H1 (cell line): ENCODE measurements around the gene MBD3. TPM values are rescaled to one million over a fixed set of nuclear protein-coding genes. Genes with fewer than 3 reads are reported as not detected.

ENCODE experiments used
- CTCF ChIA-PET: fragments of 300-600 bp; sonication (Branson Sonifier 250); formaldehyde crosslinking; loops from one replicate; lab custom pipeline; 2021; ENCODE audit not compliant: partially characterized antibody; lab: Charles Lee
- POLR2A ChIA-PET: fragments of 300-600 bp; sonication (Branson Sonifier 250); formaldehyde crosslinking; loops from one replicate; lab custom pipeline; 2021; ENCODE audit warnings: inconsistent platforms; ENCODE audit not compliant: partially characterized antibody; lab: Charles Lee
- DNase-seq, 2 experiments: peaks; one replicate each; pipeline versions ENCODE4 v3.0.0 to v3.0.0-alpha.2; 2010 to 2022; ENCODE audit warnings: low spot score in 2 of 2, low read depth in 1 of 2, mixed read lengths in 1 of 2
- FAIRE-seq: peaks from 2 replicates; lab custom pipeline; 2011; peaks lifted over from hg19 to GRCh38; lab: Jason Lieb, UNC
- H2AFZ ChIP-seq: 2 replicates; pipeline ENCODE4 v1.8.1; 2012; ENCODE audit warnings: low read length, inconsistent platforms
- H2AK5ac ChIP-seq: 2 replicates; pipeline ENCODE4 v1.6.1; 2013; ENCODE audit warnings: low read depth, low read length
- H2BK120ac ChIP-seq: replicated peaks from 2 replicates; pipeline ENCODE3; 2013; ENCODE audit warnings: low read depth, low read length, inconsistent platforms
- H2BK12ac ChIP-seq: 2 replicates; pipeline ENCODE4 v1.6.1; 2013; ENCODE audit warnings: low read depth, low read length
- H2BK15ac ChIP-seq: 2 replicates; pipeline ENCODE4 v1.6.1; 2013; ENCODE audit warnings: low read length
- H2BK20ac ChIP-seq: 2 replicates; pipeline ENCODE4 v1.6.1; 2013; ENCODE audit warnings: low read length
- H2BK5ac ChIP-seq: 2 replicates; pipeline ENCODE4 v1.6.1; 2013; ENCODE audit warnings: low read depth, low read length
- H3K14ac ChIP-seq: 2 replicates; pipeline ENCODE4 v1.6.1; 2013; ENCODE audit warnings: inconsistent platforms; ENCODE audit not compliant: insufficient read length
- H3K18ac ChIP-seq: 2 replicates; pipeline ENCODE4 v1.6.1; 2013; ENCODE audit warnings: low read length; ENCODE audit errors: extremely low read depth
- H3K23ac ChIP-seq: 2 replicates; pipeline ENCODE4 v1.6.1; 2013; ENCODE audit warnings: inconsistent platforms; ENCODE audit not compliant: insufficient read length
- H3K23me2 ChIP-seq: 2 replicates; pipeline ENCODE4 v1.6.1; 2013; ENCODE audit warnings: low read depth, low read length
- H3K27ac ChIP-seq: 2 replicates; pipeline ENCODE4 v1.6.1; 2011; ENCODE audit warnings: low read depth, low read length, inconsistent platforms
- H3K27me3 ChIP-seq, 4 experiments: replicated peaks in 1 of 4; 1 replicate in 1 of 4; 2 replicates in 3 of 4; pipeline versions ENCODE4 v1.6.1 to v1.8.1; 2011 to 2013; ENCODE audit warnings: low read length in 3 of 4, mild to moderate bottlenecking in 3 of 4, inconsistent platforms in 2 of 4, mixed read lengths in 2 of 4, moderate library complexity in 1 of 4; ENCODE audit not compliant: control insufficient read depth in 3 of 4, insufficient read depth in 3 of 4; ENCODE audit errors: extremely low read depth in 1 of 4
- H3K36me3 ChIP-seq, 4 experiments: 2 replicates each; pipeline versions ENCODE4 v1.6.1 to v1.8.1; 2011 to 2013; ENCODE audit warnings: mild to moderate bottlenecking in 4 of 4, low read length in 3 of 4, moderate library complexity in 2 of 4, control low read depth in 1 of 4, inconsistent platforms in 1 of 4; ENCODE audit not compliant: insufficient read depth in 4 of 4, control insufficient read depth in 2 of 4
- H3K4ac ChIP-seq: replicated peaks from 2 replicates; pipeline ENCODE3; 2013; ENCODE audit warnings: low read length, low read depth, mixed read lengths, inconsistent platforms; ENCODE audit not compliant: insufficient read length
- H3K4me1 ChIP-seq, 4 experiments: replicated peaks in 1 of 4; 1 replicate in 1 of 4; 2 replicates in 3 of 4; pipeline versions ENCODE4 v1.6.1 to v1.8.1; 2011 to 2013; ENCODE audit warnings: low read length in 3 of 4, inconsistent platforms in 2 of 4, mixed read lengths in 1 of 4; ENCODE audit not compliant: insufficient read depth in 4 of 4, control insufficient read depth in 3 of 4
- H3K4me2 ChIP-seq, 2 experiments: 2 replicates each; pipeline versions ENCODE4 v1.6.1 to v1.8.1; 2011 to 2013; ENCODE audit warnings: low read depth in 2 of 2, low read length in 2 of 2, control low read depth in 1 of 2, inconsistent platforms in 1 of 2, mild to moderate bottlenecking in 1 of 2; ENCODE audit not compliant: insufficient read depth in 1 of 2
- H3K4me3 ChIP-seq, 4 experiments: fragments of 200-600, 300-600 bp in 1 of 4; sonication (generic), shearing (Covaris generic), sonication (Bioruptor Twin) in 1 of 4; 2 replicates each; pipeline versions ENCODE4 v1.5.1 to v1.8.1; 2011 to 2016; ENCODE audit warnings: low read length in 4 of 4, low read depth in 3 of 4, control low read depth in 2 of 4, inconsistent platforms in 2 of 4, mild to moderate bottlenecking in 2 of 4, mixed read lengths in 1 of 4, moderate library complexity in 1 of 4; ENCODE audit not compliant: insufficient read depth in 2 of 4; ENCODE audit errors: extremely low read depth in 1 of 4
- H3K56ac ChIP-seq: replicated peaks from 2 replicates; pipeline ENCODE3; 2013; ENCODE audit warnings: low read depth, mild to moderate bottlenecking, mixed read lengths, low read length, inconsistent platforms; ENCODE audit not compliant: insufficient read length
- H3K79me1 ChIP-seq: 2 replicates; pipeline ENCODE4 v1.6.1; 2013; ENCODE audit warnings: low read depth, low read length, control low read depth
- H3K79me2 ChIP-seq, 2 experiments: 2 replicates each; pipeline versions ENCODE4 v1.6.1 to v1.8.1; 2012 to 2013; ENCODE audit warnings: low read length in 2 of 2, mild to moderate bottlenecking in 2 of 2, inconsistent platforms in 1 of 2; ENCODE audit not compliant: insufficient read depth in 2 of 2, control insufficient read depth in 1 of 2
- H3K9ac ChIP-seq, 4 experiments: replicated peaks in 1 of 4; 1 replicate in 1 of 4; 2 replicates in 3 of 4; pipeline versions ENCODE4 v1.6.1 to v1.8.1; 2011 to 2013; ENCODE audit warnings: low read depth in 3 of 4, low read length in 3 of 4, control low read depth in 2 of 4, mild to moderate bottlenecking in 2 of 4, moderate library complexity in 2 of 4, inconsistent platforms in 1 of 4; ENCODE audit errors: extremely low read depth in 1 of 4
- H3K9me3 ChIP-seq, 2 experiments: 2 replicates each; pipeline versions ENCODE4 v1.6.1 to v1.8.1; 2012 to 2013; ENCODE audit warnings: mild to moderate bottlenecking in 2 of 2, moderate library complexity in 2 of 2, control low read depth in 1 of 2, inconsistent platforms in 1 of 2, low read depth in 1 of 2, low read length in 1 of 2, mixed read lengths in 1 of 2; ENCODE audit not compliant: insufficient read depth in 2 of 2
- H4K20me1 ChIP-seq, 2 experiments: replicated peaks in 1 of 2; 2 replicates each; pipeline versions ENCODE3 to v1.8.1; 2011 to 2013; ENCODE audit warnings: inconsistent platforms in 2 of 2, low read length in 2 of 2, mild to moderate bottlenecking in 1 of 2; ENCODE audit not compliant: insufficient read depth in 2 of 2, control insufficient read depth in 1 of 2
- H4K5ac ChIP-seq: 2 replicates; pipeline ENCODE4 v1.6.1; 2013; ENCODE audit warnings: low read length, low read depth, mixed read lengths, inconsistent platforms; ENCODE audit not compliant: insufficient read length
- H4K8ac ChIP-seq: 2 replicates; pipeline ENCODE4 v1.8.0; 2013; ENCODE audit warnings: mild to moderate bottlenecking, moderate library complexity, low read length, inconsistent platforms; ENCODE audit not compliant: insufficient read depth; ENCODE audit errors: extremely low read depth
- H4K91ac ChIP-seq: replicated peaks from 2 replicates; pipeline ENCODE3; 2013; ENCODE audit warnings: low read length, mixed read lengths, inconsistent platforms; ENCODE audit not compliant: insufficient read length
- CREB1 ChIP-seq: IDR thresholded peaks from 2 replicates; pipeline ENCODE4 v1.6.1; 2012; ENCODE audit warnings: inconsistent platforms
- GABPA ChIP-seq: IDR thresholded peaks from 2 replicates; pipeline ENCODE4 v1.6.1; 2011; ENCODE audit warnings: mild to moderate bottlenecking, low read length, moderate library complexity, borderline replicate concordance; ENCODE audit not compliant: insufficient read depth
- KDM5A ChIP-seq: fragments of 200-600 bp; IDR thresholded peaks from 2 replicates; pipeline ENCODE4 v1.7.1; 2012; ENCODE audit warnings: mild to moderate bottlenecking, low read length, inconsistent platforms, mixed read lengths
- WGBS, 2 experiments: shearing (Covaris generic) in 1 of 2; methylation state at CpG; one replicate each; pipeline versions ENCODE4 v1.1.6 to v1.1.7; 2013 to 2015; ENCODE audit warnings: low lambda C conversion rate in 2 of 2, mixed read lengths in 2 of 2, inconsistent platforms in 1 of 2, low coverage in 1 of 2, missing lambda C conversion rate in 1 of 2; ENCODE audit not compliant: insufficient replicate concordance in 2 of 2, insufficient coverage in 1 of 2, insufficient read length in 1 of 2; ENCODE audit errors: extremely low coverage in 1 of 2, missing lambda C conversion rate in 1 of 2; 5-methylcytosine and 5-hydroxymethylcytosine counted together
- polyA plus RNA-seq, 7 experiments: library from polyadenylated mRNA; depleted of rRNA in 3 of 7; stranded (reverse) in 5 of 7; unstranded in 2 of 7; fragments of >200 nt in 5 of 7; fragments of 200-250 nt in 2 of 7; gene quantifications; 1 replicate in 5 of 7; 2 replicates in 1 of 7; 4 replicates in 1 of 7; pipeline versions ENCODE4 v1.2.1 to v1.2.3, GENCODE V29; 2011 to 2013; ENCODE audit warnings: missing spikeins in 2 of 7, mixed read lengths in 2 of 7
- total RNA-seq: library from RNA; stranded (reverse); fragmentation: NEBNext Ultra II Directional; extraction: Animal tissue kit (Norgen Biotek cat#: 25700); gene quantifications from 2 replicates; pipeline ENCODE4 v1.2.1, GENCODE V29; 2021

Gene MBD3
- total and polyA plus RNA-seq, 2 of the 8 experiments (the other 6 are each of a cell fraction or from before 2014, with no cell fraction given), result 88.2 to 110 TPM

DNA sequence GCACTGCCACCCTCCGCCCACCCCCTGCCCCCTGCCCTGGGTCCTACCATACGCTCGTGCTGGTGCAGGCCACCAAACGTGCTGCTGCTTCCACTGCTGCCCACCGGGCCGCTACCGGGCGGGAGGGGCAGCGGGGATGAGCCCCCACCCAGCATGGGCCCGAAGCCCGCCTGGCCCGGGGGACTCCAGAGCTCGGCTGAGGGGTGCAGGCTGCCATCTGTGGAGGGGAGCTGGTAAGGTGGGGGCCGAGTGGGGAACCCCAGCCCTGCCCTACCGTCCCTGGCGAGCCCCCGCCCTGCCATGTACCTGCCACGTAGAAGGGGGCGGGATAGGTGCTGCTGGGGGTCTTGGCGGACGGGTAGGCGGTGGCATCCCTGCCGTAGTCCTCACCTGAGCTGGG, 29.3 kb upstream of the MBD3 start:
- Histone ChIP-seq H3K14ac (no peak overlapping the region), H3K4ac (no peak overlapping the region), H3K27me3 (no peaks in the 10 kb centered on the region), H3K23ac (no peak overlapping the region), H2BK20ac (no peak overlapping the region), H3K9ac (no peak overlapping the region), H3K79me2 (peaks cover 0 to 4% of the 10 kb centered on the region in 2 experiments; a peak in 1 of 4 replicates), H2BK12ac (no peak overlapping the region), H2AK5ac (no peak overlapping the region), H3K4me1 (peaks cover 0 to 8% (median 4%) of the 10 kb centered on the region in 4 experiments; a peak in 3 of 7 replicates), H3K36me3 (peaks cover 14 to 72% (median 48%) of the 10 kb centered on the region in 4 experiments), H2BK120ac (no peak overlapping the region), H3K9me3 (no peaks in the 10 kb centered on the region), H4K8ac (no peak overlapping the region), H3K23me2 (no peaks in the 10 kb centered on the region), H2BK5ac (no peak overlapping the region; the same call in 1 of the 2 replicates), H4K5ac (no peak overlapping the region), H4K91ac (no peak overlapping the region), H3K79me1 (peaks cover 4% of the 10 kb centered on the region; the same call in 1 of the 2 replicates), H3K56ac (no peak overlapping the region), H3K18ac (no peak overlapping the region), H3K4me2 (no peak overlapping the region), H4K20me1 (peaks cover 21 to 30% of the 10 kb centered on the region in 2 experiments), H3K27ac (no peak overlapping the region), H3K4me3 (no peak overlapping the region), H2BK15ac (no peak overlapping the region), H2AFZ (no peak overlapping the region)
- 95% methylated on average over 11 of the region's 23 CpGs; no CpG with 5 or more reads in 1 of the 2 experiments for WGBS, 2 experiments
- DNase-seq, result no peak
- CTCF ChIA-PET, result interaction anchor here (0.6 to 1.3 kb wide), 3 partner anchors 16 to 747 kb away, joined by 3 to 4 read pairs (median 4); no protein-coding TSS in a partner anchor
- no peak for FAIRE-seq
- POLR2A ChIA-PET, result interaction anchor here (1.2 to 2.5 kb wide), 8 partner anchors 10 to 31 kb away, joined by 3 to 8 read pairs (median 4); no protein-coding TSS in a partner anchor
- no peak for TF ChIP-seq CREB1
- no peak for TF ChIP-seq GABPA
- TF ChIP-seq KDM5A, result no peak
